ENCODE data around the gene ING4.

The ING4 gene

GRCh38 chr12:6688543-6688998 is 25.7 kb upstream of the ING4 start:
- no peak for DNase-seq (ENCODE audit: low spot score)

- no peak for DNase-seq (ENCODE audit: low spot score)
Measured at GRCh38 chr12:6685814-6686213, 22.9 kb upstream of the ING4 start.

- DNase-seq (ENCODE audit: low spot score): no peak
Measured at GRCh38 chr12:6684609-6685008, 21.7 kb upstream of the ING4 start.

- DNase-seq (ENCODE audit: low spot score): no peak
Measured at GRCh38 chr12:6676962-6677361, 14.0 kb upstream of the ING4 start.

GRCh38 chr12:6672143-6672542 is 9.2 kb upstream of the ING4 start:
- DNase-seq (ENCODE audit: low spot score): no peak

GRCh38 chr12:6667559-6668210 is 4.8 kb upstream of the ING4 start:
- DNase-seq (ENCODE audit: low spot score): no peak

GRCh38 chr12:6666211-6666610 is 3.3 kb upstream of the ING4 start:
- no peak for DNase-seq (ENCODE audit: low spot score)

GRCh38 chr12:6664902-6665301 is 2.0 kb upstream of the ING4 start:
- no peak for DNase-seq (ENCODE audit: low spot score)

GRCh38 chr12:6662602-6662905 is 365 bp downstream of the ING4 start:
- peak; percentile 63 for DNase-seq (ENCODE audit: low spot score)

- no peak for DNase-seq (ENCODE audit: low spot score)
Measured at GRCh38 chr12:6653987-6654386, 8.9 kb downstream of the ING4 start.

- DNase-seq (ENCODE audit: low spot score): no peak
Measured at GRCh38 chr12:6653342-6653741, 9.6 kb downstream of the ING4 start.

- no peak for DNase-seq (ENCODE audit: low spot score)
Measured at GRCh38 chr12:6652391-6652790, 10.5 kb downstream of the ING4 start.

- DNase-seq (ENCODE audit: low spot score): no peak
Measured at GRCh38 chr12:6650832-6651231, 12.1 kb downstream of the ING4 start.

GRCh38 chr12:6647083-6647604 is 15.8 kb downstream of the ING4 start, which contains the start of gene ACRBP:
Gene ACRBP, minus strand, starts transcription at chr12:6647432. Its CDS starts 66 bp downstream, at chr12:6647366.
- DNase-seq (ENCODE audit: low spot score): peak; percentile 68

GRCh38 chr12:6646276-6647082 is 16.4 kb downstream of the ING4 start:
- DNase-seq (ENCODE audit: low spot score): no peak

- no peak for DNase-seq (ENCODE audit: low spot score)
Measured at GRCh38 chr12:6644903-6645302, 18.0 kb downstream of the ING4 start.

- no peak for DNase-seq (ENCODE audit: low spot score)
Measured at GRCh38 chr12:6644257-6644596, 18.7 kb downstream of the ING4 start.

- no peak for DNase-seq (ENCODE audit: low spot score)
Measured at GRCh38 chr12:6643569-6644256, 19.2 kb downstream of the ING4 start.

- DNase-seq (ENCODE audit: low spot score): no peak
Measured at GRCh38 chr12:6641131-6641530, 21.8 kb downstream of the ING4 start.

- no peak for DNase-seq (ENCODE audit: low spot score)
Measured at GRCh38 chr12:6640497-6640896, 22.4 kb downstream of the ING4 start.

GRCh38 chr12:6639151-6639801 is 23.6 kb downstream of the ING4 start:
- no peak for DNase-seq (ENCODE audit: low spot score)

GRCh38 chr12:6638305-6638704 is 24.6 kb downstream of the ING4 start:
- DNase-seq (ENCODE audit: low spot score): no peak
